K562 (cell line): Measurements from ENCODE around the gene CYB5D1. TPM values are rescaled to one million over a fixed set of nuclear protein-coding genes. Genes with fewer than 3 reads are reported as not detected.

Source experiments
- BMI1 ChIP-seq: fragments of 150-350 bp; IDR thresholded peaks from 2 replicates; pipeline ENCODE4 v1.6.1; 2014; ENCODE audit warnings: low read length
- ETS2 ChIP-seq: IDR thresholded peaks from 2 replicates; pipeline ENCODE4 v1.6.1; 2016; ENCODE audit warnings: borderline replicate concordance, missing genetic modification characterization, mild to moderate bottlenecking, moderate library complexity, missing compliant biosample characterization; ENCODE audit not compliant: poor library complexity, severe bottlenecking
- KLF1 ChIP-seq: fragments of 450-650 bp; IDR thresholded peaks from 2 replicates; pipeline ENCODE4 v1.6.1; 2016; ENCODE audit warnings: missing genetic modification characterization, missing compliant biosample characterization
- PHF8 ChIP-seq: fragments of 200-600 bp; sonication (generic); IDR thresholded peaks from 2 replicates; pipeline ENCODE4 v1.6.1; 2012; ENCODE audit warnings: mixed run types, mild to moderate bottlenecking, inconsistent platforms, low read length, moderate library complexity, borderline replicate concordance
- RCOR1 ChIP-seq, 2 experiments: IDR thresholded peaks; 2 replicates each; pipeline ENCODE4 v1.6.1; 2012; ENCODE audit warnings: low read depth in 2 of 2, low read length in 2 of 2, borderline replicate concordance in 1 of 2, improper control_type of control experiment in 1 of 2
- SMARCA5 ChIP-seq: fragments of 450-650 bp; IDR thresholded peaks from 2 replicates; pipeline ENCODE4 v1.6.1; 2016
- STAT5B ChIP-seq: fragments of 250-450 bp; sonication (Bioruptor Pico); IDR thresholded peaks from 2 replicates; pipeline ENCODE4 v1.8.0; 2021; ENCODE audit warnings: mild to moderate bottlenecking, inconsistent platforms
- ZNF12 ChIP-seq: sonication (generic); formaldehyde crosslinking; IDR thresholded peaks from 2 replicates; pipeline ENCODE4 v1.4.0; 2020; ENCODE audit warnings: mild to moderate bottlenecking, missing genetic modification reagents
- ZNF133 ChIP-seq: fragments of 250-450 bp; sonication (Bioruptor Pico); IDR thresholded peaks from 2 replicates; pipeline ENCODE4 v1.4.0; 2020; ENCODE audit warnings: mild to moderate bottlenecking
- ZNF445 ChIP-seq: fragments of 250-450 bp; sonication (Bioruptor Pico); IDR thresholded peaks from 2 replicates; pipeline ENCODE4 v1.4.0; 2020; ENCODE audit warnings: low read depth, mild to moderate bottlenecking, moderate library complexity
- polyA plus RNA-seq, 8 experiments: library from polyadenylated mRNA; depleted of rRNA in 4 of 8; stranded (reverse) in 5 of 8; unstranded in 3 of 8; fragments of >200 nt; fragmentation: Nextera tagmentation in 2 of 8; fragmentation: Illumina TruSeq in 1 of 8; extraction: Ambion mirVana in 2 of 8; extraction: Trizol in 1 of 8; gene quantifications; 2 replicates each; pipeline versions ENCODE4 v1.2.1 to v1.2.3, GENCODE V29; 2011 to 2014; ENCODE audit warnings: inconsistent platforms in 1 of 8, missing spikeins in 1 of 8
- total RNA-seq, 7 experiments: library from RNA; depleted of rRNA in 6 of 7; stranded (reverse); fragments of >200 nt in 6 of 7; fragmentation: Illumina TruSeq in 2 of 7; extraction: Trizol in 2 of 7; gene quantifications; 2 replicates each; pipeline versions ENCODE4 v1.2.1 to v1.2.3, GENCODE V29; 2011 to 2021; ENCODE audit warnings: low replicate concordance in 1 of 7
- TF ChIP-seq, protein P1 (sequence below): sonication (generic); formaldehyde crosslinking; IDR thresholded peaks from 2 replicates; pipeline ENCODE4 v1.8.0; 2023; ENCODE audit warnings: missing genetic modification reagents, mild to moderate bottlenecking, borderline replicate concordance
- TF ChIP-seq, protein P2 (sequence below): fragments of 250-450 bp; sonication (Bioruptor Pico); IDR thresholded peaks from 2 replicates; pipeline ENCODE4 v1.5.0; 2022; ENCODE audit warnings: mild to moderate bottlenecking
- TF ChIP-seq, protein P3 (sequence below): fragments of 450-650 bp; IDR thresholded peaks from 2 replicates; pipeline ENCODE4 v1.6.1; 2016; ENCODE audit warnings: low read depth, mild to moderate bottlenecking, moderate library complexity
- TF ChIP-seq, protein P4 (sequence below): sonication (generic); formaldehyde crosslinking; IDR thresholded peaks from 2 replicates; pipeline ENCODE4 v1.8.0; 2023; ENCODE audit warnings: mild to moderate bottlenecking, missing genetic modification reagents
- TF ChIP-seq, protein P5 (sequence below): IDR thresholded peaks from 2 replicates; pipeline ENCODE4 v1.6.1; 2011; ENCODE audit not compliant: insufficient read length; ENCODE audit errors: extremely low read depth

The CYB5D1 gene
- total and polyA plus RNA-seq, 9 of the 15 experiments (the other 6 are each of a cell fraction or from before 2014, with no cell fraction given) = 2.4 to 7.9 (median 5.7) TPM

DNA sequence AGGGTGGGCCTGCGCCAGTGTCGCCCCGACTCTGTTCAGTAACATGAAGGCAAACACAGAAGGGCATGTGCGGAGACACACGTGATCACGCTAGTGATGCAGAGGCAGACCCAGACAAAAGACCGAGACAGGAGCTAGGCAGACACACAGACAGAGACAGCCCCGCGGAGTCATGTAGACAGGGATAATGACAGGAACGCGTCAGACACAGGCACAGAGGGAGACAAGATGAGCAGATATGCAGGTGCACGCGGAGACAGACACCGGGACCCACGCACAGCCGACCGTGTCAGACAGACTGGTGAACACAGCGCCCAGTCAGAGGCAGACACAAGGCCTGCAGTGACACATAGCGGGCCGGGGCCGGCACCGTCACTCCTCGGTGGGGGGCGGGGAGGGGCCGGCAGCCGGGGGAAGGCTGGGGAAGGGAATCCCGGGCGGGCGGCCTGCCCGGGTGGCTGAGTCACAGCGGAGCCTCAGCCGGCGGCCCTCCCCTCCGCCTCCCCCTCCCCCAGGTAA, 16.3 kb upstream of the CYB5D1 start (continued):
- TF ChIP-seq ZNF445 (CRISPR knock-in tag) (no peak), PHF8 (no peak), ETS2 (tag) (no peak), BMI1 (no peak), STAT5B (CRISPR knock-in tag) (no peak), SMARCA5 (no peak), ZNF12 (no peak), KLF1 (tag) (no peak), ZNF133 (CRISPR knock-in tag) (no peak), RCOR1 (IDR thresholded peaks at IDR 0.05; ENCODE audit: borderline replicate concordance in 1 of 2, low read depth in 2 of 2, low read length in 2 of 2) (peak in 1 of 2 experiments; percentile 43; a peak in 1 of 4 replicates)
- TF ChIP-seq, protein P1, sequence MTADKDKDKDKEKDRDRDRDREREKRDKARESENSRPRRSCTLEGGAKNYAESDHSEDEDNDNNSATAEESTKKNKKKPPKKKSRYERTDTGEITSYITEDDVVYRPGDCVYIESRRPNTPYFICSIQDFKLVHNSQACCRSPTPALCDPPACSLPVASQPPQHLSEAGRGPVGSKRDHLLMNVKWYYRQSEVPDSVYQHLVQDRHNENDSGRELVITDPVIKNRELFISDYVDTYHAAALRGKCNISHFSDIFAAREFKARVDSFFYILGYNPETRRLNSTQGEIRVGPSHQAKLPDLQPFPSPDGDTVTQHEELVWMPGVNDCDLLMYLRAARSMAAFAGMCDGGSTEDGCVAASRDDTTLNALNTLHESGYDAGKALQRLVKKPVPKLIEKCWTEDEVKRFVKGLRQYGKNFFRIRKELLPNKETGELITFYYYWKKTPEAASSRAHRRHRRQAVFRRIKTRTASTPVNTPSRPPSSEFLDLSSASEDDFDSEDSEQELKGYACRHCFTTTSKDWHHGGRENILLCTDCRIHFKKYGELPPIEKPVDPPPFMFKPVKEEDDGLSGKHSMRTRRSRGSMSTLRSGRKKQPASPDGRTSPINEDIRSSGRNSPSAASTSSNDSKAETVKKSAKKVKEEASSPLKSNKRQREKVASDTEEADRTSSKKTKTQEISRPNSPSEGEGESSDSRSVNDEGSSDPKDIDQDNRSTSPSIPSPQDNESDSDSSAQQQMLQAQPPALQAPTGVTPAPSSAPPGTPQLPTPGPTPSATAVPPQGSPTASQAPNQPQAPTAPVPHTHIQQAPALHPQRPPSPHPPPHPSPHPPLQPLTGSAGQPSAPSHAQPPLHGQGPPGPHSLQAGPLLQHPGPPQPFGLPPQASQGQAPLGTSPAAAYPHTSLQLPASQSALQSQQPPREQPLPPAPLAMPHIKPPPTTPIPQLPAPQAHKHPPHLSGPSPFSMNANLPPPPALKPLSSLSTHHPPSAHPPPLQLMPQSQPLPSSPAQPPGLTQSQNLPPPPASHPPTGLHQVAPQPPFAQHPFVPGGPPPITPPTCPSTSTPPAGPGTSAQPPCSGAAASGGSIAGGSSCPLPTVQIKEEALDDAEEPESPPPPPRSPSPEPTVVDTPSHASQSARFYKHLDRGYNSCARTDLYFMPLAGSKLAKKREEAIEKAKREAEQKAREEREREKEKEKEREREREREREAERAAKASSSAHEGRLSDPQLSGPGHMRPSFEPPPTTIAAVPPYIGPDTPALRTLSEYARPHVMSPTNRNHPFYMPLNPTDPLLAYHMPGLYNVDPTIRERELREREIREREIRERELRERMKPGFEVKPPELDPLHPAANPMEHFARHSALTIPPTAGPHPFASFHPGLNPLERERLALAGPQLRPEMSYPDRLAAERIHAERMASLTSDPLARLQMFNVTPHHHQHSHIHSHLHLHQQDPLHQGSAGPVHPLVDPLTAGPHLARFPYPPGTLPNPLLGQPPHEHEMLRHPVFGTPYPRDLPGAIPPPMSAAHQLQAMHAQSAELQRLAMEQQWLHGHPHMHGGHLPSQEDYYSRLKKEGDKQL (CRISPR knock-in tag) = no peak
- TF ChIP-seq, protein P2, sequence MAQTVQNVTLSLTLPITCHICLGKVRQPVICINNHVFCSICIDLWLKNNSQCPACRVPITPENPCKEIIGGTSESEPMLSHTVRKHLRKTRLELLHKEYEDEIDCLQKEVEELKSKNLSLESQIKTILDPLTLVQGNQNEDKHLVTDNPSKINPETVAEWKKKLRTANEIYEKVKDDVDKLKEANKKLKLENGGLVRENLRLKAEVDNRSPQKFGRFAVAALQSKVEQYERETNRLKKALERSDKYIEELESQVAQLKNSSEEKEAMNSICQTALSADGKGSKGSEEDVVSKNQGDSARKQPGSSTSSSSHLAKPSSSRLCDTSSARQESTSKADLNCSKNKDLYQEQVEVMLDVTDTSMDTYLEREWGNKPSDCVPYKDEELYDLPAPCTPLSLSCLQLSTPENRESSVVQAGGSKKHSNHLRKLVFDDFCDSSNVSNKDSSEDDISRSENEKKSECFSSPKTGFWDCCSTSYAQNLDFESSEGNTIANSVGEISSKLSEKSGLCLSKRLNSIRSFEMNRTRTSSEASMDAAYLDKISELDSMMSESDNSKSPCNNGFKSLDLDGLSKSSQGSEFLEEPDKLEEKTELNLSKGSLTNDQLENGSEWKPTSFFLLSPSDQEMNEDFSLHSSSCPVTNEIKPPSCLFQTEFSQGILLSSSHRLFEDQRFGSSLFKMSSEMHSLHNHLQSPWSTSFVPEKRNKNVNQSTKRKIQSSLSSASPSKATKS (CRISPR knock-in tag) = no peak
- TF ChIP-seq, protein P3, sequence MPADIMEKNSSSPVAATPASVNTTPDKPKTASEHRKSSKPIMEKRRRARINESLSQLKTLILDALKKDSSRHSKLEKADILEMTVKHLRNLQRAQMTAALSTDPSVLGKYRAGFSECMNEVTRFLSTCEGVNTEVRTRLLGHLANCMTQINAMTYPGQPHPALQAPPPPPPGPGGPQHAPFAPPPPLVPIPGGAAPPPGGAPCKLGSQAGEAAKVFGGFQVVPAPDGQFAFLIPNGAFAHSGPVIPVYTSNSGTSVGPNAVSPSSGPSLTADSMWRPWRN = no peak
- TF ChIP-seq, protein P4, sequence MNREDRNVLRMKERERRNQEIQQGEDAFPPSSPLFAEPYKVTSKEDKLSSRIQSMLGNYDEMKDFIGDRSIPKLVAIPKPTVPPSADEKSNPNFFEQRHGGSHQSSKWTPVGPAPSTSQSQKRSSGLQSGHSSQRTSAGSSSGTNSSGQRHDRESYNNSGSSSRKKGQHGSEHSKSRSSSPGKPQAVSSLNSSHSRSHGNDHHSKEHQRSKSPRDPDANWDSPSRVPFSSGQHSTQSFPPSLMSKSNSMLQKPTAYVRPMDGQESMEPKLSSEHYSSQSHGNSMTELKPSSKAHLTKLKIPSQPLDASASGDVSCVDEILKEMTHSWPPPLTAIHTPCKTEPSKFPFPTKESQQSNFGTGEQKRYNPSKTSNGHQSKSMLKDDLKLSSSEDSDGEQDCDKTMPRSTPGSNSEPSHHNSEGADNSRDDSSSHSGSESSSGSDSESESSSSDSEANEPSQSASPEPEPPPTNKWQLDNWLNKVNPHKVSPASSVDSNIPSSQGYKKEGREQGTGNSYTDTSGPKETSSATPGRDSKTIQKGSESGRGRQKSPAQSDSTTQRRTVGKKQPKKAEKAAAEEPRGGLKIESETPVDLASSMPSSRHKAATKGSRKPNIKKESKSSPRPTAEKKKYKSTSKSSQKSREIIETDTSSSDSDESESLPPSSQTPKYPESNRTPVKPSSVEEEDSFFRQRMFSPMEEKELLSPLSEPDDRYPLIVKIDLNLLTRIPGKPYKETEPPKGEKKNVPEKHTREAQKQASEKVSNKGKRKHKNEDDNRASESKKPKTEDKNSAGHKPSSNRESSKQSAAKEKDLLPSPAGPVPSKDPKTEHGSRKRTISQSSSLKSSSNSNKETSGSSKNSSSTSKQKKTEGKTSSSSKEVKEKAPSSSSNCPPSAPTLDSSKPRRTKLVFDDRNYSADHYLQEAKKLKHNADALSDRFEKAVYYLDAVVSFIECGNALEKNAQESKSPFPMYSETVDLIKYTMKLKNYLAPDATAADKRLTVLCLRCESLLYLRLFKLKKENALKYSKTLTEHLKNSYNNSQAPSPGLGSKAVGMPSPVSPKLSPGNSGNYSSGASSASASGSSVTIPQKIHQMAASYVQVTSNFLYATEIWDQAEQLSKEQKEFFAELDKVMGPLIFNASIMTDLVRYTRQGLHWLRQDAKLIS (CRISPR knock-in tag) = no peak
- TF ChIP-seq, protein P5, sequence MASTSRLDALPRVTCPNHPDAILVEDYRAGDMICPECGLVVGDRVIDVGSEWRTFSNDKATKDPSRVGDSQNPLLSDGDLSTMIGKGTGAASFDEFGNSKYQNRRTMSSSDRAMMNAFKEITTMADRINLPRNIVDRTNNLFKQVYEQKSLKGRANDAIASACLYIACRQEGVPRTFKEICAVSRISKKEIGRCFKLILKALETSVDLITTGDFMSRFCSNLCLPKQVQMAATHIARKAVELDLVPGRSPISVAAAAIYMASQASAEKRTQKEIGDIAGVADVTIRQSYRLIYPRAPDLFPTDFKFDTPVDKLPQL = no peak
